H9 (cell line): ENCODE measurements around the gene STX16. TPM values are rescaled to one million over a fixed set of nuclear protein-coding genes. Genes with fewer than 3 reads are reported as not detected.
A peak's percentile ranks its signal among the peaks of the same experiment; 100 is the strongest.

Source experiments
- DNase-seq: peaks from one replicate; pipeline ENCODE4 v3.0.0-alpha.2; 2017
- H2AFZ ChIP-seq: one replicate; pipeline ENCODE4 v1.6.1; 2013; ENCODE audit warnings: mild to moderate bottlenecking, low read length, control low read depth, moderate library complexity
- H2AK5ac ChIP-seq: 2 replicates; pipeline ENCODE4 v1.6.1; 2013; ENCODE audit warnings: low read length, control low read depth, mixed read lengths; ENCODE audit not compliant: insufficient read length
- H2BK120ac ChIP-seq: one replicate; pipeline ENCODE4 v1.6.1; 2013; ENCODE audit warnings: low read depth, mild to moderate bottlenecking, low read length, control low read depth, inconsistent platforms; ENCODE audit not compliant: poor library complexity, severe bottlenecking
- H2BK12ac ChIP-seq: 2 replicates; pipeline ENCODE4 v1.6.1; 2013; ENCODE audit warnings: low read length, control low read depth, mixed read lengths, low read depth; ENCODE audit not compliant: insufficient read length
- H2BK15ac ChIP-seq: 2 replicates; pipeline ENCODE4 v1.6.1; 2013; ENCODE audit warnings: low read depth, low read length, control low read depth
- H2BK20ac ChIP-seq: one replicate; pipeline ENCODE4 v1.6.1; 2013; ENCODE audit warnings: low read depth, mild to moderate bottlenecking, low read length, control low read depth, inconsistent platforms; ENCODE audit not compliant: poor library complexity, severe bottlenecking
- H2BK5ac ChIP-seq: 2 replicates; pipeline ENCODE4 v1.6.1; 2013; ENCODE audit warnings: low read length, control low read depth, mixed read lengths; ENCODE audit not compliant: insufficient read length
- H3K14ac ChIP-seq: 2 replicates; pipeline ENCODE4 v1.6.1; 2013; ENCODE audit warnings: low read length, control low read depth; ENCODE audit not compliant: insufficient read depth
- H3K18ac ChIP-seq: 2 replicates; pipeline ENCODE4 v1.6.1; 2013; ENCODE audit warnings: low read depth, mild to moderate bottlenecking, mixed read lengths, low read length, control low read depth; ENCODE audit not compliant: insufficient read length
- H3K23ac ChIP-seq: 2 replicates; pipeline ENCODE4 v1.6.1; 2013; ENCODE audit warnings: low read length, control low read depth, mixed read lengths, low read depth; ENCODE audit not compliant: insufficient read length
- H3K23me2 ChIP-seq: 2 replicates; pipeline ENCODE4 v1.6.1; 2013; ENCODE audit warnings: low read depth, mild to moderate bottlenecking, mixed read lengths, low read length, control low read depth; ENCODE audit not compliant: insufficient read length, poor library complexity, severe bottlenecking
- H3K27ac ChIP-seq: 2 replicates; pipeline ENCODE4 v1.5.1; 2013; ENCODE audit warnings: low read length, control low read depth, mixed read lengths, low read depth; ENCODE audit not compliant: insufficient read length
- H3K27me3 ChIP-seq: 2 replicates; pipeline ENCODE4 v1.6.1; 2013; ENCODE audit warnings: low read length, control low read depth, inconsistent platforms; ENCODE audit not compliant: insufficient read depth
- H3K4ac ChIP-seq: 2 replicates; pipeline ENCODE4 v1.6.1; 2013; ENCODE audit warnings: low read depth, mild to moderate bottlenecking, control low read depth, inconsistent platforms, low read length, moderate library complexity
- H3K4me1 ChIP-seq: 2 replicates; pipeline ENCODE4 v1.6.1; 2013; ENCODE audit warnings: low read length, control low read depth, inconsistent platforms; ENCODE audit not compliant: insufficient read depth
- H3K4me2 ChIP-seq: 2 replicates; pipeline ENCODE4 v1.6.1; 2013; ENCODE audit warnings: low read length, control low read depth, mixed read lengths; ENCODE audit not compliant: insufficient read length, insufficient read depth
- H3K56ac ChIP-seq: 2 replicates; pipeline ENCODE4 v1.6.1; 2013; ENCODE audit warnings: low read depth, mild to moderate bottlenecking, mixed read lengths, low read length, control low read depth; ENCODE audit not compliant: insufficient read length
- H3K79me1 ChIP-seq: 2 replicates; pipeline ENCODE4 v1.6.1; 2013; ENCODE audit warnings: low read depth, mild to moderate bottlenecking, moderate library complexity, low read length, control low read depth, inconsistent platforms; ENCODE audit not compliant: insufficient read depth, poor library complexity, severe bottlenecking
- H3K79me2 ChIP-seq: 2 replicates; pipeline ENCODE4 v1.6.1; 2013; ENCODE audit warnings: low read length, control low read depth, inconsistent platforms; ENCODE audit not compliant: insufficient read depth
- H3K9ac ChIP-seq: 2 replicates; pipeline ENCODE4 v1.6.1; 2013; ENCODE audit warnings: low read length, control low read depth, mixed read lengths; ENCODE audit not compliant: insufficient read length; ENCODE audit errors: extremely low read depth
- H3K9me3 ChIP-seq: one replicate; pipeline ENCODE4 v1.6.1; 2013; ENCODE audit warnings: low read depth, low read length, inconsistent platforms; ENCODE audit not compliant: control insufficient read depth
- H3T11ph ChIP-seq: one replicate; pipeline ENCODE4 v1.6.1; 2013; ENCODE audit warnings: mild to moderate bottlenecking, low read length, control low read depth, inconsistent platforms
- H4K20me1 ChIP-seq: one replicate; pipeline ENCODE4 v1.6.1; 2013; ENCODE audit not compliant: control insufficient read depth, insufficient read length, insufficient read depth
- H4K5ac ChIP-seq: 2 replicates; pipeline ENCODE4 v1.6.1; 2013; ENCODE audit warnings: low read depth, mild to moderate bottlenecking, mixed read lengths, low read length, control low read depth; ENCODE audit not compliant: insufficient read length
- H4K8ac ChIP-seq: replicated peaks from 2 replicates; pipeline ENCODE4 v1.6.1; 2013; ENCODE audit warnings: low read length, control low read depth, mixed read lengths, low read depth; ENCODE audit not compliant: insufficient read length
- H4K91ac ChIP-seq: 2 replicates; pipeline ENCODE4 v1.6.1; 2013; ENCODE audit warnings: low read depth, mild to moderate bottlenecking, moderate library complexity, mixed read lengths, low read length, control low read depth; ENCODE audit not compliant: insufficient read length
- H3K27ac Mint-ChIP-seq, 3 experiments: 2 replicates in 2 of 3; 3 replicates in 1 of 3; pipeline ENCODE4 v1.8.0; 2020 to 2021; ENCODE audit warnings: mixed read lengths in 3 of 3, mild to moderate bottlenecking in 1 of 3, moderate library complexity in 1 of 3
- H3K27me3 Mint-ChIP-seq: 2 replicates; pipeline ENCODE4 v1.8.0; 2021; ENCODE audit warnings: low read depth, mild to moderate bottlenecking, moderate library complexity, mixed read lengths
- H3K36me3 Mint-ChIP-seq, 3 experiments: 2 replicates in 2 of 3; 3 replicates in 1 of 3; pipeline ENCODE4 v1.8.0; 2020 to 2021; ENCODE audit warnings: low read depth in 3 of 3, mixed read lengths in 3 of 3; ENCODE audit not compliant: insufficient read depth in 1 of 3
- H3K4me1 Mint-ChIP-seq, 2 experiments: 2 replicates each; pipeline ENCODE4 v1.8.0; 2020; ENCODE audit warnings: mixed read lengths in 2 of 2
- H3K4me3 Mint-ChIP-seq, 2 experiments: 2 replicates in 1 of 2; 3 replicates in 1 of 2; pipeline ENCODE4 v1.8.0; 2020 to 2021; ENCODE audit warnings: mild to moderate bottlenecking in 2 of 2, mixed read lengths in 2 of 2, moderate library complexity in 1 of 2
- H3K9me3 Mint-ChIP-seq, 2 experiments: 2 replicates in 1 of 2; 3 replicates in 1 of 2; pipeline ENCODE4 v1.8.0; 2020; ENCODE audit warnings: mild to moderate bottlenecking in 2 of 2, mixed read lengths in 2 of 2, moderate library complexity in 1 of 2
- WGBS: extraction: QIAGEN DNeasy Blood & Tissue Kit; methylation state at CpG from one replicate; pipeline ENCODE4 v1.1.7; 2013; ENCODE audit warnings: missing lambda C conversion rate, low lambda C conversion rate, mixed read lengths; ENCODE audit not compliant: insufficient read length; ENCODE audit errors: extremely low coverage; 5-methylcytosine and 5-hydroxymethylcytosine counted together
- total RNA-seq: library from RNA; stranded (reverse); gene quantifications from 2 replicates; pipeline ENCODE4 v1.2.1, GENCODE V29; 2021
- TF ChIP-seq, protein P1 (sequence below): fragments of 200-600 bp; sonication (generic); conservative IDR thresholded peaks from 3 replicates; pipeline ENCODE4 v1.8.0; 2021; ENCODE audit warnings: antibody characterized with exemption, mild to moderate bottlenecking

The STX16 gene
- total RNA-seq, 1 experiment from 2014 or later = 87.8 TPM

- no peaks in the 10 kb centered on the region for H4K20me1 ChIP-seq
- no peak overlapping the region for H3K4ac ChIP-seq
- no peaks in the 10 kb centered on the region for H3K9me3 Mint-ChIP-seq
- no peaks in the 10 kb centered on the region for H3K79me1 ChIP-seq
- H3K18ac ChIP-seq = no peak overlapping the region
- H2AFZ ChIP-seq = no peak overlapping the region
- H2BK15ac ChIP-seq = peak overlapping the region; percentile 100; the same call in 1 of the 2 replicates
- H3K56ac ChIP-seq = no peak overlapping the region
- H3K27ac Mint-ChIP-seq = peak overlapping the region in 2 of 3 experiments; percentile 1 to 36; a peak in 2 of 7 replicates
- peaks cover 4 to 52% (median 41%) of the 10 kb centered on the region in 3 experiments for H3K36me3 Mint-ChIP-seq
- no peak overlapping the region for H3K23ac ChIP-seq
- no peak overlapping the region for H2BK5ac ChIP-seq
- no peaks in the 10 kb centered on the region for H3K27me3 ChIP-seq
- WGBS = no CpG with 5 or more reads among the region's 11 CpGs
- H3K27ac ChIP-seq = no peak overlapping the region
- H3K4me1 ChIP-seq = peaks cover 14% of the 10 kb centered on the region; the same call in 1 of the 2 replicates
- H3K4me2 ChIP-seq = no peak overlapping the region
- H2BK120ac ChIP-seq = no peak overlapping the region
- H3K14ac ChIP-seq = peak overlapping the region; percentile 35; the same call in 1 of the 2 replicates
- no peaks in the 10 kb centered on the region for H3K27me3 Mint-ChIP-seq
- peak overlapping the region; percentile 21 for H3K9ac ChIP-seq
- no peak overlapping the region for H3T11ph ChIP-seq
- no peak for DNase-seq
- H3K9me3 ChIP-seq = no peaks in the 10 kb centered on the region
- H2BK12ac ChIP-seq = peak overlapping the region; percentile 76
- H4K91ac ChIP-seq = no peak overlapping the region
- peaks cover 19% of the 10 kb centered on the region; the same call in 1 of the 2 replicates for H3K79me2 ChIP-seq
- no peak overlapping the region for H2BK20ac ChIP-seq
- no peaks in the 10 kb centered on the region for H3K23me2 ChIP-seq
- H4K5ac ChIP-seq = no peak overlapping the region
- peaks cover 67 to 80% of the 10 kb centered on the region in 2 experiments for H3K4me1 Mint-ChIP-seq
- H2AK5ac ChIP-seq = no peak overlapping the region
- H4K8ac ChIP-seq = no peak overlapping the region
- no peak overlapping the region for H3K4me3 Mint-ChIP-seq
- TF ChIP-seq, protein P1, sequence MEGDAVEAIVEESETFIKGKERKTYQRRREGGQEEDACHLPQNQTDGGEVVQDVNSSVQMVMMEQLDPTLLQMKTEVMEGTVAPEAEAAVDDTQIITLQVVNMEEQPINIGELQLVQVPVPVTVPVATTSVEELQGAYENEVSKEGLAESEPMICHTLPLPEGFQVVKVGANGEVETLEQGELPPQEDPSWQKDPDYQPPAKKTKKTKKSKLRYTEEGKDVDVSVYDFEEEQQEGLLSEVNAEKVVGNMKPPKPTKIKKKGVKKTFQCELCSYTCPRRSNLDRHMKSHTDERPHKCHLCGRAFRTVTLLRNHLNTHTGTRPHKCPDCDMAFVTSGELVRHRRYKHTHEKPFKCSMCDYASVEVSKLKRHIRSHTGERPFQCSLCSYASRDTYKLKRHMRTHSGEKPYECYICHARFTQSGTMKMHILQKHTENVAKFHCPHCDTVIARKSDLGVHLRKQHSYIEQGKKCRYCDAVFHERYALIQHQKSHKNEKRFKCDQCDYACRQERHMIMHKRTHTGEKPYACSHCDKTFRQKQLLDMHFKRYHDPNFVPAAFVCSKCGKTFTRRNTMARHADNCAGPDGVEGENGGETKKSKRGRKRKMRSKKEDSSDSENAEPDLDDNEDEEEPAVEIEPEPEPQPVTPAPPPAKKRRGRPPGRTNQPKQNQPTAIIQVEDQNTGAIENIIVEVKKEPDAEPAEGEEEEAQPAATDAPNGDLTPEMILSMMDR = no peak
These were observed 14.5 kb downstream of the STX16 start for GRCh38 chr20:58665606-58666005.
